ENCODE data around the gene BTBD8.
A peak's percentile ranks its signal among the peaks of the same experiment; 100 is the strongest.
"Not testable (repeated sequence)": the region's sequence is repeated elsewhere in the genome, so short reads cannot be mapped to it uniquely, and the experiment has no call there.

The BTBD8 gene

GRCh38 chr1:92080128-92080985 is at the start of gene BTBD8:
BTBD8 (plus strand) TSS chr1:92080345; CDS start chr1:92080572, 227 bp downstream.
- peak; percentile 92 for FAIRE-seq

GRCh38 chr1:92030656-92031107 is 49.5 kb upstream of the BTBD8 start:
- FAIRE-seq = peak; percentile 99

GRCh38 chr1:92031281-92032110 is 48.6 kb upstream of the BTBD8 start:
- peak; percentile 51 for FAIRE-seq

GRCh38 chr1:92037400-92037799 is 42.7 kb upstream of the BTBD8 start:
- FAIRE-seq = no peak

- no peak for FAIRE-seq
These were observed 41.3 kb upstream of the BTBD8 start for GRCh38 chr1:92038695-92039346.

GRCh38 chr1:92040971-92041370 is 39.2 kb upstream of the BTBD8 start:
- no peak for FAIRE-seq

- FAIRE-seq = no peak
These were observed 36.5 kb upstream of the BTBD8 start for GRCh38 chr1:92043621-92044020.

- peak; percentile 76 for FAIRE-seq
These were observed 34.2 kb upstream of the BTBD8 start for GRCh38 chr1:92045766-92046495.

- FAIRE-seq = no peak
These were observed 28.2 kb upstream of the BTBD8 start for GRCh38 chr1:92051948-92052347.

GRCh38 chr1:92065042-92065441 is 15.1 kb upstream of the BTBD8 start:
- FAIRE-seq = peak; percentile 52

GRCh38 chr1:92066321-92066720 is 13.8 kb upstream of the BTBD8 start:
- no peak for FAIRE-seq

- no peak for FAIRE-seq
These were observed 9.3 kb upstream of the BTBD8 start for GRCh38 chr1:92070892-92071291.

- FAIRE-seq = not testable (repeated sequence)
These were observed 5.7 kb upstream of the BTBD8 start for GRCh38 chr1:92074446-92074845.

- no peak for FAIRE-seq
These were observed 4.8 kb upstream of the BTBD8 start, which contains the start of gene SETSIP for GRCh38 chr1:92075311-92075710. SETSIP (minus strand) TSS chr1:92075411; CDS start chr1:92075411, 0 bp downstream.

GRCh38 chr1:92076363-92076762 is 3.8 kb upstream of the BTBD8 start:
- no peak for FAIRE-seq

- FAIRE-seq = not testable (repeated sequence)
These were observed 2.1 kb upstream of the BTBD8 start for GRCh38 chr1:92078077-92078476.

GRCh38 chr1:92079441-92079840 is 704 bp upstream of the BTBD8 start:
- no peak for FAIRE-seq

GRCh38 chr1:92081031-92081430 is 886 bp downstream of the BTBD8 start:
- no peak for FAIRE-seq

- FAIRE-seq = no peak
These were observed 4.5 kb downstream of the BTBD8 start for GRCh38 chr1:92084651-92085050.

GRCh38 chr1:92085727-92086126 is 5.6 kb downstream of the BTBD8 start:
- no peak for FAIRE-seq

- no peak for FAIRE-seq
These were observed 7.4 kb downstream of the BTBD8 start for GRCh38 chr1:92087542-92087941.

GRCh38 chr1:92091625-92092024 is 11.5 kb downstream of the BTBD8 start:
- FAIRE-seq = no peak

Data from G401.6 (cell line).